Activated naive CD4-positive, alpha-beta T cell treated with anti-CD3 and anti-CD28 coated beads, Interleukin-2, amount 50 U/mL, for 24 hours (primary cell): Measurements from ENCODE around the gene AGAP2.
A peak's percentile ranks its signal among the peaks of the same experiment; 100 is the strongest.
"Not testable (repeated sequence)": the region's sequence is repeated elsewhere in the genome, so short reads cannot be mapped to it uniquely, and the experiment has no call there.

Experiments used
- H3K27ac Mint-ChIP-seq: one replicate; pipeline ENCODE4 v1.8.0; 2021; ENCODE audit warnings: mild to moderate bottlenecking, mixed read lengths
- H3K27me3 Mint-ChIP-seq: one replicate; pipeline ENCODE4 v1.8.0; 2021; ENCODE audit warnings: mixed read lengths
- H3K36me3 Mint-ChIP-seq: one replicate; pipeline ENCODE4 v1.8.0; 2021; ENCODE audit warnings: mixed read lengths
- H3K4me1 Mint-ChIP-seq: one replicate; pipeline ENCODE4 v1.8.0; 2021; ENCODE audit warnings: mixed read lengths
- H3K4me3 Mint-ChIP-seq: one replicate; pipeline ENCODE4 v1.8.0; 2021; ENCODE audit warnings: mild to moderate bottlenecking, mixed read lengths
- H3K9me3 Mint-ChIP-seq: one replicate; pipeline ENCODE4 v1.8.0; 2021; ENCODE audit warnings: mixed read lengths

Gene AGAP2

DNA sequence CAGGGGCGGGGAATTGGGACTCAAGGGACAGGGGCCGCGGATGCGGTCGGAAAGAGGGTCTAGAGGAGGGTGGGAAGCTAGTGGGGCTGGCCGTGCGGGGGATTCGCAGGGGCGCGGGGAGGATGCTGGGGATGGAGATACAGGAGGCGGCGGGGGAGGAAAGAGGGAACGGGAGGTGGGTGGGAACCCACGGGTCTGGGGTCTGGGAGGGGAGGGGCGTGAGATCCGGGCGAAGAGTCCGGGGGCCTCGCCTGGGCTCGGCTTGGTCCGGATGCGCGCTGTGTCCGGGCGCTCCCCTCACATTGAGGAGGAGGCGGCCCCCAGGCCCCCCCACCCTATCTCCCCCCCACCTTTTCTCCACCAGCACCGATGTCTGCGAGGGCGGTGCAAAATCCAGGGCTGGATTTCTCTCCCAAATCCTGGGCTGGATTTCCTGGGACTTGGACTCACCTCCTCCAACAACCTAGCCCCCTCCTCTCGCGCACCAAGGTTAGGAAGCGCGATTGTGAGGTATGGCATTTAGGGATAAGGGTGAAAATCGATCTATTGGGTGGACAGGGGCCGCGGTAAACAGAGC is at the start of gene AGAP2:
Gene AGAP2, minus strand, starts transcription at position 82 of the 577 bp plus-strand sequence. CDS start 496 bp downstream, outside the sequence.
- peak within 1 kb of the TSS; percentile 67 for H3K4me3 Mint-ChIP-seq
- peaks cover 1% of the 10 kb centered on the region for H3K36me3 Mint-ChIP-seq
- H3K4me1 Mint-ChIP-seq, result peaks cover 48% of the 10 kb centered on the region
- H3K9me3 Mint-ChIP-seq, result no peaks in the 10 kb centered on the region
- H3K27ac Mint-ChIP-seq, result peak within 1 kb of the TSS; percentile 87
- H3K27me3 Mint-ChIP-seq, result no peaks in the 10 kb centered on the region

DNA sequence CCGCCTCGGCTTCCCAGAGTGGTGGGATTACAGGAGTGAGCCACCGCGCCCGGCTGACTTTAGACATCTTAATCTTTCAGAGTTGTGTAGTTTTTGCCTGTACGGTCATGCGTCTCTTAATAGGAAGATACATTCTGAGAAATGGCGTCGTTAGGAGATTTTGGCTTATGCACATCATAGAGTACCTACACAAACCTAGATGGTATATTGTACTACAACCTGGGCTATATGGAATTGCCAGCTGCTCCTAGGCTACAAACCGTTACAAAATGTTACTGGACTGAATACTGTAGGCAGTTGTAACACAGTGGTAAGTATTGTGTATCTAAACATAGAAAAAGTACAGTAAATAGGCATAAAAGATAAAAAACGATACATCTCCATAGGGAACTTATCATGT is 45.3 kb upstream of the AGAP2 start:
- peak overlapping the region; percentile 76 for H3K4me3 Mint-ChIP-seq
- peaks cover 54% of the 10 kb centered on the region for H3K4me1 Mint-ChIP-seq
- no peaks in the 10 kb centered on the region for H3K9me3 Mint-ChIP-seq
- H3K27ac Mint-ChIP-seq, result peak overlapping the region; percentile 67
- H3K27me3 Mint-ChIP-seq, result no peaks in the 10 kb centered on the region
- H3K36me3 Mint-ChIP-seq, result peaks cover 20% of the 10 kb centered on the region

DNA sequence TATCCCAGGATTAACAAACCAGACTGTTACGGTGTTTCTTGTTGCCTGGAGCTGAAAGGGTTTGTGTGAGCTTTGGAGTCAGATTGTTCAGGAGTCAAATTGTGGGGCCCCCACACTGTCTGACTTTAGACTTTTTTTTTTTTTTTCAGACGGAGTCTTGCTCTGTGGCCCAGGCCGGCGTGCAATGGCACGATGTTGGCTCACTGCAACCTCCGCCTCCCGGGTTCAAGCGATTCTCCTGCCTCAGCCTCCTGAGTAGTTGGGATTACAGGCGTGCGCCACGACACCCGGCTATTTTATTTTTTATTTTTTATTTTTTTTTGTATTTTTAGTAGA is 44.9 kb upstream of the AGAP2 start:
- H3K4me1 Mint-ChIP-seq, result peaks cover 54% of the 10 kb centered on the region
- H3K9me3 Mint-ChIP-seq, result no peaks in the 10 kb centered on the region
- H3K27ac Mint-ChIP-seq, result no peak overlapping the region
- peaks cover 18% of the 10 kb centered on the region for H3K36me3 Mint-ChIP-seq
- H3K27me3 Mint-ChIP-seq, result no peaks in the 10 kb centered on the region
- H3K4me3 Mint-ChIP-seq, result peak overlapping the region; percentile 99

DNA sequence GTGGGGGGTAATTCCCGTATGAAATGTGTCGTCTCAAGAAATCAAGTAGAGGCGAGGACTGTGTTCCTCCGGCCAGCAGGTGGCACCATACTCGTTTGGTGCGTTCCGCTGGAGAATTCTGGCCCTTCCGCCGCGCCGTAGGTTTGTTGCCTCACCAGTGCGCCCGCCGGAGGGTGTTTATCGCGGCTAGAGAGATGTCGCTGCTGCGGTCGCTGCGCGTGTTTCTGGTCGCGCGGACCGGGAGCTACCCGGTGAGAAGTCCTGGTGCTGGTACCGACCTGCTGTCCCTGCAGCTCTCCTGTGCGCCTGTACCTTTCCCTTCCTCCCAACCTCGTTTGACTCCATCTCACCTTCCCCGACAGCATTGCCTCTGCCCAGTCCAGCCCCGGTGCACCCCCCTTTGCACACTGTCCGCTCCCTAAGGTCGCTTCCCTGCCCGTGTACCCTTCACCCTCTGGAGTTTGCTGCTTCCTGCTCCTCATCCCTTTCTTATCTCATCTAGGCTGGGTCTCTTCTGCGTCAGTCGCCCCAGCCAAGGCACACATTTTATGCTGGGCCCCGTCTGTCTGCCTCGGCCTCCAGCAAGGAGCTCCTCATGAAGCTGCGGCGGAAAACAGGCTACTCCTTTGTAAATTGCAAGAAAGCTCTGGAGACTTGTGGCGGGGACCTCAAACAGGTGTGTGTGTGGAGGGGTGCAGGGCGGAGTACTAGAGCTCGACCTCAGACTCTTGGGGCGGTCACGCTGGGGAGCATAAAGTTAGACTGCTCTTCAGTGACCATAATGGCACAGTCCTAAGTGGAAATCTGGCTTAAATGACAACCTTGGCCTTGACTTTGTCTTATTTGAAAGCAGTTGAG is 44.3 kb upstream of the AGAP2 start, which contains the start of gene TSFM:
Gene TSFM, plus strand, starts transcription at position 180 of the 858 bp plus-strand sequence. Its CDS starts 15 bp downstream, at position 195.
- Mint-ChIP-seq H3K4me1 (peaks cover 54% of the 10 kb centered on the region), H3K36me3 (peaks cover 17% of the 10 kb centered on the region), H3K27ac (peak within 1 kb of the TSS; percentile 99), H3K27me3 (no peaks in the 10 kb centered on the region), H3K9me3 (no peaks in the 10 kb centered on the region), H3K4me3 (peak within 1 kb of the TSS; percentile 99)

DNA sequence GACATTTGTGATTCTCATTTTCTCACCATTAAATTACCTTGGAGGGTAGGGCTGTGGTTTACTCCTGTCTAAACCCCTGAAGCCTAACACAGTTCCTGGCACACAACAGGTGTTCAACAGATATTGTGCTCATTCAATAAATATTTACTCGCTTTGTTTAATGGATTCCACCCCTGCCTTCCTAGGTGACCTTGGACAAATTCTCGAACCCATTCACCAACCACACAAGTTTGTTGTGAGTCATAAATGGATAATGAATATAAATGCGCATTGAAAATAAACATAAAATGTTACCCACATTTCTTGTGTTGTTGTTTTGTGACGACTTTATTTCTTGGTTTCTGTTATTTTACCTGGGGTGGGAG is 43.7 kb upstream of the AGAP2 start:
- peaks cover 16% of the 10 kb centered on the region for H3K36me3 Mint-ChIP-seq
- H3K27ac Mint-ChIP-seq, result peak overlapping the region; percentile 99
- H3K9me3 Mint-ChIP-seq, result no peaks in the 10 kb centered on the region
- H3K4me3 Mint-ChIP-seq, result peak overlapping the region; percentile 99
- peaks cover 54% of the 10 kb centered on the region for H3K4me1 Mint-ChIP-seq
- H3K27me3 Mint-ChIP-seq, result no peaks in the 10 kb centered on the region

DNA sequence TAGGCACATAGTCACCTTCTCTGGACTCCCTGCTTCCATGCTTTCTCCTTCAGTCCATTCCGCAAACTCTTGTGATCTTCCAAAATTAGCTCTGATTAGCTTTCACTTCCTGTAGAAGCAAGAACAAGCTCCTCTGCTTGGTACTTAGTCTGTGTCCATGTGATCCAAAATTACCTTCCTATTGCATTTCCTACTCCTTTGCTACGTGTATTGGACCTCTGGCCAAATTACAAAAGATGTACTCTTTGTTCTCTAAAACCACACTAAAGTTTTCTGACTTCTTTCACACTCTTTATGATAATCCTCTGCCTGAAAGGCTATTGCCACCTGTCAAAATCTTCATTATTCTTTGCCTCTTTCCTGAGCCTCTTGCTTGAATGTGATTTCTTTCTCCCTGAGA is 43.3 kb upstream of the AGAP2 start:
- Mint-ChIP-seq H3K4me3 (peak overlapping the region; percentile 99), H3K27ac (peak overlapping the region; percentile 99), H3K9me3 (no peaks in the 10 kb centered on the region), H3K4me1 (peaks cover 54% of the 10 kb centered on the region), H3K36me3 (peaks cover 14% of the 10 kb centered on the region), H3K27me3 (no peaks in the 10 kb centered on the region)

DNA sequence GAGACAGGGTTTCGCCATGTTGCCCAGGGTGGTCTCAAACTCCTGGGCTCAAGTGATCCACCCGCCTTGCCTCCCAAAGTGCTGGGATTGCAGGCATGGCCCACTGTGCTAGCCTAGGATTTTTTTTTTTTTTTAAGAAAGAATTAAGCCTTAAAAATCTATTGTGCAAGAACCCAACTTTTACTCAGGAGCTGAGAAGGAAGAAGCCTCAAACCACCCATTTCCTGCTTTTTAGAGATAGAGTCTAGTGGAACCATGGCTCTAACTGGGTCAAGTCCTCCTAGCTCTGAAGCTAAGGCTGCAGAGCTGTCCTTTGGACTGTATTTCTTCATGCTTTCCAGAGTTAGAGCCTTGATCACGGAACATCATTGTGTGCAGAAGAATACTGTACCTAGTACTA is 42.7 kb upstream of the AGAP2 start:
- Mint-ChIP-seq H3K27ac (peak overlapping the region; percentile 99), H3K36me3 (peaks cover 10% of the 10 kb centered on the region), H3K4me1 (peaks cover 49% of the 10 kb centered on the region), H3K4me3 (no peak overlapping the region), H3K9me3 (no peaks in the 10 kb centered on the region), H3K27me3 (no peaks in the 10 kb centered on the region)

DNA sequence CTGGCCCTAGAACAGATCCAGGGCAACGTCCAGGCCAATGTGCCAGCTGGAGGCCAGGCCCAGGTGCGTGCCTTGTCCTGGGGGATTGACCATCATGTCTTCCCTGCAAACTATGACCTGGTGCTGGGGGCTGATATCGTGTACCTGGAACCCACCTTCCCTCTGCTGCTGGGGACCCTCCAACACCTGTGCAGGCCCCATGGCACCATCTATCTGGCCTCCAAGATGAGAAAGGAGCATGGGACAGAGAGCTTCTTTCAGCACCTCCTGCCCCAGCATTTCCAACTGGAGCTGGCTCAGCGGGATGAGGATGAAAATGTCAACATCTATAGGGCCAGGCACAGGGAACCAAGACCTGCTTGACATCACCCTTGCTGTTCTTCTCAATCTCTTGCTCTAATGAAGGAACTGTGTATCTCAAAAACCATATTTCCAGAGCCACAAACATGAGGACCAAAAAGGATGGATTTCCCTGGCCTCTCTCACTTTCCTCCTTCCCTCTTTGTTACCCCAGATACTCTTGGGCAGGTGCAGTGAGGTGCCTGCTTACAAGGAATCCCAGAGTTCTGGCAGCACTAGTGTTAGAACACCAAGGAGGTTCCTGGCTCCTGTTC is 41.8 kb upstream of the AGAP2 start:
- H3K4me3 Mint-ChIP-seq, result no peak overlapping the region
- peaks cover 9% of the 10 kb centered on the region for H3K36me3 Mint-ChIP-seq
- H3K4me1 Mint-ChIP-seq, result peaks cover 45% of the 10 kb centered on the region
- no peaks in the 10 kb centered on the region for H3K9me3 Mint-ChIP-seq
- no peaks in the 10 kb centered on the region for H3K27me3 Mint-ChIP-seq
- peak overlapping the region; percentile 80 for H3K27ac Mint-ChIP-seq

DNA sequence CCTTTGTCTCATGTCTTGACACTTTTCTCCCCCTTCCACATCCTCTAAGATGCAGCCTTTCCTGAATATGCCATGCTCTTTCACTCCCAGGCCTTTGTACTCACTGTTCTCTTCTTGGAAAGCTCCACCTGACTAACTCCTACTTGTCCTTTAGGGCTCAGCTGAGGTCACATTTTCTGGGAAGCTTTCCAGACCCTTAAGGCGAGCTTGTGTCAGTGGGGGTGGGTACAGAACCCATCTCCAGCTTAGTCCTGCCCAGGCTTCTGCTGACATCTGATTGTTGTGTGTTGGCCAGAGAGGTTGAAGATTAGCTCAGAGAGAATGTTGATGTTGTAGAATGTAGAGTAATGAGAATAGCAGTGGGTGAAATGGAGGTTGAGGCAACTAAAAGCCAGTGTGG is 41.2 kb upstream of the AGAP2 start:
- H3K9me3 Mint-ChIP-seq, result no peaks in the 10 kb centered on the region
- peak overlapping the region; percentile 92 for H3K27ac Mint-ChIP-seq
- H3K4me1 Mint-ChIP-seq, result peaks cover 45% of the 10 kb centered on the region
- H3K36me3 Mint-ChIP-seq, result peaks cover 9% of the 10 kb centered on the region
- H3K27me3 Mint-ChIP-seq, result no peaks in the 10 kb centered on the region
- no peak overlapping the region for H3K4me3 Mint-ChIP-seq

DNA sequence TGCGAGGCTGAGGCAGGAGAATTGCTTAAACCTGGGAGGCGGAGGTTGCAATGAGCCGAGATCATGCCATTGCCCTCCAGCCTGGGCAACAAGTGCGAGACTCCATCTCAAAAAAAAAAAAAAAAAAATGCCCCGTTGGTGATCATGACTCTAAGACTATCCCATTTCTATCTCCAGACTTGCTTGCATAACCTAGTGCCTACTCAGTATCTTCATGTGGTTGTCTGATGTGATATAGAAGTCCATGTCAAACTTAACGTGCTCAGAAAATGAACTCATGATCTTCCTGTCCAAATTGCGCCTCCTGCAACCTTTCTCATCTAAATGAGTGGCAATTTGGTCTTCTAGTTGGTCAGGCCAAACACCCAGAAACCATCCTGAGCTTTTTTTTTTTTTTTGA is 39.4 kb upstream of the AGAP2 start:
- Mint-ChIP-seq H3K27ac (no peak overlapping the region), H3K36me3 (peaks cover 4% of the 10 kb centered on the region), H3K4me1 (peaks cover 42% of the 10 kb centered on the region), H3K9me3 (no peaks in the 10 kb centered on the region), H3K27me3 (no peaks in the 10 kb centered on the region), H3K4me3 (no peak overlapping the region)

DNA sequence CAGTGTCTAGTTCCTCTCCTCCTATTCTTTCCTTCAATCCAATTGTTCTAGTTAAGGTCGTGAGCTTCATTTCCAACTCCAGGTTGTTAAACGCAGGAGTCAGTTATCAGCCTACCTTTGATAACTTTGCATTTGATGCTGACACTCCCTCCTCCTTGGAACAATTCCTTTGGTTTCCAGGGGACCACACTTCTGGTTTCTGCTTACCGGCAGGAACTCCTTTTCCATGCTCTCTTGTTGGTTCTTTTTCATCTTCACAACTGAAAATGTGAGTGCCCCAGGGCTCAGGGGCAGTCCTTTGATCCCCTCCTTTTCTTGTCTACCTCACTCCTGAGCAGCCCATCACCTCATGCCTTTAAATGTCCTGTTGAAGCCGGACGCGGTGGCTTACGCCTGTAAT is 38.8 kb upstream of the AGAP2 start:
- H3K4me3 Mint-ChIP-seq, result no peak overlapping the region
- peaks cover 39% of the 10 kb centered on the region for H3K4me1 Mint-ChIP-seq
- peaks cover 2% of the 10 kb centered on the region for H3K36me3 Mint-ChIP-seq
- H3K27me3 Mint-ChIP-seq, result no peaks in the 10 kb centered on the region
- no peaks in the 10 kb centered on the region for H3K9me3 Mint-ChIP-seq
- no peak overlapping the region for H3K27ac Mint-ChIP-seq

DNA sequence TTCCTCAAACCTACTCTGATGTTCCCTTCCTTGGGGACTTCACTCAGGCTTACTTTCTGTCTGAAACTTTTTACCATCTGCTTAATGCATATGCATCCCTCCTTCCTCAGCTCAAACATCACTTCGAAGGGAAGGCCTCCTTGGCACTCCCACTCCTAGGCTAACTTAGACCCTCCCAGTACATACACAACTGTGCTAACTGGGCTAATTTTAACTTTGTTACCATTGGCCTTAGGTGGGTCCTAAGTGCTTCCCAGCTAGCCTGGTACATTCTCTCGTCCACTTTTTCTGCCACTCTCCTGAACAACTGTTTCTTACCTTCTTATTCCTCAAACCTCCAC is 37.7 kb upstream of the AGAP2 start:
- peaks cover 6% of the 10 kb centered on the region for H3K36me3 Mint-ChIP-seq
- H3K4me3 Mint-ChIP-seq, result no peak overlapping the region
- peaks cover 35% of the 10 kb centered on the region for H3K4me1 Mint-ChIP-seq
- H3K27me3 Mint-ChIP-seq, result no peaks in the 10 kb centered on the region
- no peak overlapping the region for H3K27ac Mint-ChIP-seq
- no peaks in the 10 kb centered on the region for H3K9me3 Mint-ChIP-seq

DNA sequence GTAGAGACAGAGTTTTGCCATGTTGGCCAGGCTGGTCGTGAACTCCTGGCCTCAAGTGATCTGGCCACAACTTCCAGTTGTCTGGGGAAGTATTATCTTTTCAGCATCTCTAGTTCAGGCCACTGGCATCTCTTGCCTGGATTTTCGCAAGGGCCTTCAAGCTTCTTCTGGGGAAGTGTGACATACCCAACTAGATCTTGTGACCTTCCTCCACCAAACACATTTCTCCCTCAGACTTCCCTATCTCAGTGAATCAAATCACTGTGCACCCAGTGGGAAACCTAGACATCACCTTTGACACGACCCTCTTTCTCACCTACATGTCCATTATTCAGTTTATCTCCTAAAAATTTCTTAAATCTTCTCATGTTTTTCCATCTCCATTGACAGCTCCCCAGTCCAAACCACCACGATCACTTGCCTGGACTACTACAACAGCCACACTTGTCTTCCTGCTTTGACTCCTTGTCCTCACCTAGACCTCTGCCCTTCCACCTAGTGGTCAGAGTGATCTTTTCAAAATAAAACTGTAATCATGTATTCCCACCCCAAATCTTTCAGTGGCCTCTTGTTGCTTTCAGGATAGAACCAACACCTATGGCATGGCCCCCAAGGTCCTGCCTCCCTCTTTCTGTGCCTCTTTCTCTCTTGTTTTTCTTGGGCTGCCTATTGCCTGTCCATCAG is 37.2 kb upstream of the AGAP2 start:
- Mint-ChIP-seq H3K9me3 (no peaks in the 10 kb centered on the region), H3K27me3 (no peaks in the 10 kb centered on the region), H3K27ac (no peak overlapping the region), H3K4me3 (no peak overlapping the region), H3K36me3 (peaks cover 6% of the 10 kb centered on the region), H3K4me1 (peaks cover 34% of the 10 kb centered on the region)

DNA sequence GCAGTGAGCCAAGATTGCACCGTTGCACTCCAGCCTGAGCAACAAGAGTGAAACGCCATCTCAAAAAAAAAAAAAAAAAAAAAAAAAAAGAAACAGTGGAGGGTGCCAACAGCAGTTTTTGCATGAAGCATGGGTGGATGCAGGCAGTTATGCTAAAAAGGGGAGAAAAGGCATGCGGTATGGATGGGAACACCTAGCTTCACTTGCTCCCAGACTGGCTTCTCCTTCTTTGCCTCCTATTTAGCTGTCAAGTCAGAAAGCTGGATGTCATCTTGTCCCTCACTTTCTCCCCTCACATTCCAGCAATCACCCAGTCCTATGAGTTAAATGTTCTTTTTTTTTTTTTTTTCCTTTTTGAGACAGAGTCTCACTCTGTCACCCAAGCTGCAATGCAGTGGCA is 36.5 kb upstream of the AGAP2 start:
- Mint-ChIP-seq H3K4me3 (no peak overlapping the region), H3K36me3 (peaks cover 8% of the 10 kb centered on the region), H3K27ac (no peak overlapping the region), H3K27me3 (no peaks in the 10 kb centered on the region), H3K4me1 (peaks cover 34% of the 10 kb centered on the region), H3K9me3 (no peaks in the 10 kb centered on the region)

DNA sequence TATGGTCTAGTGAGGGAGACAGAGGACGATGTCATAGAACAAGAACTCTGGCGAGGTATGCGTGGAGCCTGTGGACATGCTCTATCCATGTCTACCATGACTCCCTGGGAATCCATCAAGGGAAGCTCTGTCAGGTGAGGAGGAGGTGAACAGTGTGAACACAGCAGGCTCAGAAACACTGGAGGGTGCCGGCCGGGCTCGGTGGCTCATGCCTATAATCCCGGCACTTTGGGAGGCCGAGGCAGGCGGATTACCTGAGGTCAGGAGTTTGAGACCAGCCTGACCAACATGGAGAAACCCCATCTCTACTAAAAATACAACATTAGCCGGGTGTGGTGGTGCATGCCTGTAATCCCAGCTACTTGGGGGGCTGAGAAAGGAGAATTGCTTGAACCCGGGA is 36.1 kb upstream of the AGAP2 start:
- H3K27me3 Mint-ChIP-seq, H3K27ac Mint-ChIP-seq, H3K4me3 Mint-ChIP-seq, H3K9me3 Mint-ChIP-seq: not testable (repeated sequence)
- Mint-ChIP-seq H3K4me1 (peaks cover 34% of the 10 kb centered on the region), H3K36me3 (peaks cover 10% of the 10 kb centered on the region)
